ENCODE results near the gene ERICH2.

Gene ERICH2

GRCh38 chr2:170818036-170818751 is 48.0 kb downstream of the ERICH2 start:
- DNase-seq = peak; percentile 28

GRCh38 chr2:170818752-170819470 is 48.7 kb downstream of the ERICH2 start:
- no peak for DNase-seq

- no peak for DNase-seq
Measured at GRCh38 chr2:170819680-170820664, 49.8 kb downstream of the ERICH2 start.

GRCh38 chr2:170820757-170821530 is 50.8 kb downstream of the ERICH2 start:
- peak; percentile 30 for DNase-seq

- no peak for DNase-seq
Measured at GRCh38 chr2:170821531-170822289, 51.5 kb downstream of the ERICH2 start.

- DNase-seq = peak; percentile 54
Measured at GRCh38 chr2:170822290-170823087, 52.3 kb downstream of the ERICH2 start.

- peak; percentile 31 for DNase-seq
Measured at GRCh38 chr2:170823088-170823897, 53.1 kb downstream of the ERICH2 start.

GRCh38 chr2:170823898-170824215 is 53.7 kb downstream of the ERICH2 start:
- no peak for DNase-seq

GRCh38 chr2:170824526-170825015 is 54.4 kb downstream of the ERICH2 start:
- DNase-seq = no peak

- no peak for DNase-seq
Measured at GRCh38 chr2:170827841-170828532, 57.8 kb downstream of the ERICH2 start.

GRCh38 chr2:170828533-170828916 is 58.3 kb downstream of the ERICH2 start:
- no peak for DNase-seq

GRCh38 chr2:170829036-170829435 is 58.9 kb downstream of the ERICH2 start:
- DNase-seq = no peak

GRCh38 chr2:170830166-170830565 is 60.0 kb downstream of the ERICH2 start:
- DNase-seq = no peak

GRCh38 chr2:170831115-170831514 is 60.9 kb downstream of the ERICH2 start:
- no peak for DNase-seq

GRCh38 chr2:170836027-170836426 is 65.8 kb downstream of the ERICH2 start:
- DNase-seq = no peak

GRCh38 chr2:170840717-170841210 is 70.6 kb downstream of the ERICH2 start:
- no peak for DNase-seq

GRCh38 chr2:170842785-170843184 is 72.6 kb downstream of the ERICH2 start:
- no peak for DNase-seq

GRCh38 chr2:170843656-170844055 is 73.5 kb downstream of the ERICH2 start:
- DNase-seq = no peak

- no peak for DNase-seq
Measured at GRCh38 chr2:170845343-170845742, 75.2 kb downstream of the ERICH2 start.

Data from activated T-cell treated with anti-CD3 and anti-CD28 coated beads, Interleukin-2, amount 50 U/mL, for 1 hour (primary cell).